T-cell (primary cell): ENCODE measurements around the gene MSH2. TPM values are rescaled to one million over a fixed set of nuclear protein-coding genes. Genes with fewer than 3 reads are reported as not detected.
"Not testable (repeated sequence)": the region's sequence is repeated elsewhere in the genome, so short reads cannot be mapped to it uniquely, and the experiment has no call there.

ENCODE experiments used
- ATAC-seq, 4 experiments: fragments of 200-7000 bp in 3 of 4; fragments of 150-1000 bp in 1 of 4; cut with Tn5 transposase; replicated peaks in 1 of 4; 1 replicate in 3 of 4; 2 replicates in 1 of 4; pipeline ENCODE4 v1.10.0; 2021; ENCODE audit warnings: moderate library complexity in 3 of 4, mild to moderate bottlenecking in 2 of 4, moderate number of reproducible peaks in 1 of 4
- CTCF ChIA-PET, 2 donors: fragments of 300-600 bp; sonication (Branson Sonifier 250); formaldehyde crosslinking; loops; one replicate each; lab custom pipeline; 2022; ENCODE audit warnings: antibody characterized with exemption in 2 of 2; lab: Charles Lee
- POLR2A ChIA-PET, 2 donors: fragments of 300-600 bp; sonication (Branson Sonifier 250); formaldehyde crosslinking; loops; one replicate each; lab custom pipeline; 2022; ENCODE audit warnings: antibody characterized with exemption in 2 of 2; lab: Charles Lee
- DNase-seq, 35 experiments: peaks; one replicate each; pipeline versions ENCODE4 v3.0.0 to v3.0.0-alpha.2; 2013 to 2023
- H3K27ac ChIP-seq: one replicate; pipeline ENCODE4 v1.5.1; 2013; ENCODE audit warnings: low read length
- H3K27me3 ChIP-seq, 2 experiments: replicated peaks in 1 of 2; 1 replicate in 1 of 2; 2 replicates in 1 of 2; pipeline versions ENCODE4 v1.6.1 to v1.7.0; 2013; ENCODE audit warnings: low read length in 1 of 2, mixed read lengths in 1 of 2; ENCODE audit not compliant: control insufficient read depth in 2 of 2, insufficient read depth in 2 of 2; ENCODE audit errors: extremely low read depth in 1 of 2
- H3K36me3 ChIP-seq, 2 donors: 1 replicate in 1 of 2; 2 replicates in 1 of 2; pipeline versions ENCODE4 v1.6.1 to v1.7.0; 2013; ENCODE audit warnings: low read length in 1 of 2; ENCODE audit not compliant: control insufficient read depth in 2 of 2, insufficient read depth in 1 of 2; ENCODE audit errors: extremely low read depth in 1 of 2
- H3K4me1 ChIP-seq, 2 experiments: 1 replicate in 1 of 2; 2 replicates in 1 of 2; pipeline versions ENCODE4 v1.6.1 to v1.7.0; 2013; ENCODE audit warnings: low read length in 2 of 2, mixed read lengths in 1 of 2; ENCODE audit not compliant: insufficient read depth in 2 of 2, control insufficient read depth in 1 of 2; ENCODE audit errors: extremely low read depth in 1 of 2
- H3K4me3 ChIP-seq, 2 donors: 1 replicate in 1 of 2; 2 replicates in 1 of 2; pipeline versions ENCODE4 v1.5.1 to v1.7.0; 2013; ENCODE audit warnings: mild to moderate bottlenecking in 2 of 2, low read length in 1 of 2, moderate library complexity in 1 of 2; ENCODE audit not compliant: control insufficient read depth in 1 of 2; ENCODE audit errors: extremely low read depth in 1 of 2
- H3K9me3 ChIP-seq: 2 replicates; pipeline ENCODE4 v1.7.0; 2013
- H3K27ac Mint-ChIP-seq, 2 donors: one replicate each; pipeline ENCODE4 v1.8.0; 2020 to 2021; ENCODE audit warnings: mild to moderate bottlenecking in 2 of 2, mixed read lengths in 2 of 2
- H3K27me3 Mint-ChIP-seq, 2 donors: one replicate each; pipeline ENCODE4 v1.8.0; 2021 to 2022; ENCODE audit warnings: mixed read lengths in 2 of 2
- H3K36me3 Mint-ChIP-seq: one replicate; pipeline ENCODE4 v1.8.0; 2021; ENCODE audit warnings: mixed read lengths
- H3K4me1 Mint-ChIP-seq, 3 donors: one replicate each; pipeline ENCODE4 v1.8.0; 2020 to 2022; ENCODE audit warnings: mixed read lengths in 3 of 3, mild to moderate bottlenecking in 1 of 3
- H3K4me3 Mint-ChIP-seq, 3 donors: one replicate each; pipeline ENCODE4 v1.8.0; 2020 to 2022; ENCODE audit warnings: mild to moderate bottlenecking in 3 of 3, mixed read lengths in 3 of 3, moderate library complexity in 3 of 3
- H3K9me3 Mint-ChIP-seq, 3 donors: one replicate each; pipeline ENCODE4 v1.8.0; 2020 to 2022; ENCODE audit warnings: mixed read lengths in 3 of 3
- WGBS: methylation state at CpG from one replicate; pipeline ENCODE4 v1.1.5; 2013; ENCODE audit warnings: missing lambda C conversion rate; ENCODE audit not compliant: insufficient coverage; 5-methylcytosine and 5-hydroxymethylcytosine counted together
- total RNA-seq, 35 experiments: library from RNA in 6 of 35; stranded (reverse) in 6 of 35; fragments of 120-200 nt in 1 of 35; gene quantifications; one replicate each; pipeline versions ENCODE4 v1.2.1 to v1.2.4 and lab custom pipeline; 2013 to 2026

MSH2 gene
- total RNA-seq, 5 donors from 2014 or later (not counting 1 experiment from before 2014, with no cell fraction given) = 16.6 to 29.1 (median 23.2) TPM

GRCh38 chr2:47497843-47498460 lies 95.0 kb downstream of the MSH2 start:
- H3K27me3 Mint-ChIP-seq = no peaks in the 10 kb centered on the region
- H3K27ac Mint-ChIP-seq = no peak overlapping the region
- ChIA-PET CTCF (no interaction called here), POLR2A (no interaction called here)
- H3K9me3 Mint-ChIP-seq = peaks cover 0 to 13% (median 12%) of the 10 kb centered on the region in 3 donors
- no peaks in the 10 kb centered on the region for H3K4me1 ChIP-seq
- no peak overlapping the region for H3K4me3 ChIP-seq
- peaks cover 0 to 7% of the 10 kb centered on the region in 2 experiments for H3K27me3 ChIP-seq
- H3K9me3 ChIP-seq = no peaks in the 10 kb centered on the region
- ATAC-seq (no peak), DNase-seq (no peak)
- WGBS = 83% methylated on average over 7 of the region's 8 CpGs
- peaks cover 0 to 4% of the 10 kb centered on the region in 2 donors for H3K36me3 ChIP-seq
- peaks cover 0 to 5% (median 3%) of the 10 kb centered on the region in 3 donors for H3K4me1 Mint-ChIP-seq
- H3K4me3 Mint-ChIP-seq = no peak overlapping the region
- H3K27ac ChIP-seq = no peak overlapping the region
- peaks cover 13% of the 10 kb centered on the region for H3K36me3 Mint-ChIP-seq

- H3K27me3 Mint-ChIP-seq = no peaks in the 10 kb centered on the region
- peaks cover 0 to 13% (median 12%) of the 10 kb centered on the region in 3 donors for H3K9me3 Mint-ChIP-seq
- H3K27ac ChIP-seq = no peak overlapping the region
- ATAC-seq (no peak), DNase-seq (no peak)
- peaks cover 0 to 5% (median 3%) of the 10 kb centered on the region in 3 donors for H3K4me1 Mint-ChIP-seq
- CTCF ChIA-PET = no interaction called here
- H3K27ac Mint-ChIP-seq = no peak overlapping the region
- H3K4me1 ChIP-seq = no peaks in the 10 kb centered on the region
- H3K36me3 Mint-ChIP-seq = peaks cover 13% of the 10 kb centered on the region
- H3K9me3 ChIP-seq = no peaks in the 10 kb centered on the region
- H3K36me3 ChIP-seq = peaks cover 0 to 4% of the 10 kb centered on the region in 2 donors
- POLR2A ChIA-PET = no interaction called here
- 100% methylated on average over 3 of the region's 3 CpGs for WGBS
- H3K4me3 ChIP-seq = no peak overlapping the region
- H3K4me3 Mint-ChIP-seq = no peak overlapping the region
- H3K27me3 ChIP-seq = peaks cover 0 to 12% of the 10 kb centered on the region in 2 experiments
These were observed 96.1 kb downstream of the MSH2 start for GRCh38 chr2:47499093-47499492.

GRCh38 chr2:47499621-47500309 lies 96.8 kb downstream of the MSH2 start:
- WGBS = 95% methylated on average over 6 of the region's 7 CpGs
- Mint-ChIP-seq H3K4me3 (no peak overlapping the region), H3K27me3 (no peaks in the 10 kb centered on the region), H3K4me1 (peaks cover 0 to 5% (median 3%) of the 10 kb centered on the region in 3 donors), H3K9me3 (peaks cover 5 to 17% (median 15%) of the 10 kb centered on the region in 3 donors), H3K36me3 (peaks cover 15% of the 10 kb centered on the region), H3K27ac (no peak overlapping the region)
- DNase-seq (no peak), ATAC-seq (no peak)
- POLR2A ChIA-PET = interaction anchor here in 1 of 2 donors (0.5 kb wide), 1 partner anchor 27 kb away, joined by 7 read pairs; no protein-coding TSS in a partner anchor
- CTCF ChIA-PET = no interaction called here
- Histone ChIP-seq H3K27ac (no peak overlapping the region), H3K27me3 (peaks cover 0 to 18% of the 10 kb centered on the region in 2 experiments), H3K4me1 (no peaks in the 10 kb centered on the region), H3K4me3 (no peak overlapping the region), H3K9me3 (no peaks in the 10 kb centered on the region), H3K36me3 (peaks cover 0 to 4% of the 10 kb centered on the region in 2 donors)

- ChIA-PET POLR2A (no interaction called here), CTCF (no interaction called here)
These were observed 98.6 kb downstream of the MSH2 start for GRCh38 chr2:47501374-47502200.

GRCh38 chr2:47502498-47502897 lies 99.5 kb downstream of the MSH2 start:
- 85% methylated on average over 2 of the region's 2 CpGs for WGBS
- H3K4me1 ChIP-seq, ATAC-seq, H3K36me3 ChIP-seq, H3K4me1 Mint-ChIP-seq, H3K4me3 Mint-ChIP-seq, POLR2A ChIA-PET, CTCF ChIA-PET, H3K27ac Mint-ChIP-seq, H3K27ac ChIP-seq, H3K27me3 Mint-ChIP-seq, H3K9me3 ChIP-seq, DNase-seq, H3K4me3 ChIP-seq: not testable (repeated sequence)
- Mint-ChIP-seq H3K9me3 (peaks cover 12 to 24% (median 23%) of the 10 kb centered on the region in 3 donors), H3K36me3 (peaks cover 22% of the 10 kb centered on the region)
- peaks cover 0 to 18% of the 10 kb centered on the region in 2 experiments for H3K27me3 ChIP-seq

More at GRCh38 chr2:47501374-47502200, 98.6 kb downstream of the MSH2 start:
- peaks cover 12 to 24% (median 23%) of the 10 kb centered on the region in 3 donors for H3K9me3 Mint-ChIP-seq
- no CpG with 5 or more reads among the region's 3 CpGs for WGBS
- H3K36me3 Mint-ChIP-seq = peaks cover 22% of the 10 kb centered on the region
- H3K4me3 ChIP-seq = no peak overlapping the region
- peaks cover 0 to 1% of the 10 kb centered on the region in 2 donors for H3K27me3 Mint-ChIP-seq
- H3K27me3 ChIP-seq = peaks cover 0 to 18% of the 10 kb centered on the region in 2 experiments
- H3K4me3 Mint-ChIP-seq = no peak overlapping the region
- ATAC-seq (no peak), DNase-seq (no peak)
- H3K27ac Mint-ChIP-seq = peak overlapping the region in 1 of 2 donors; percentile 11
- peaks cover 0 to 5% (median 3%) of the 10 kb centered on the region in 3 donors for H3K4me1 Mint-ChIP-seq
- no peaks in the 10 kb centered on the region for H3K4me1 ChIP-seq
- no peaks in the 10 kb centered on the region for H3K9me3 ChIP-seq
- H3K36me3 ChIP-seq = peaks cover 0 to 4% of the 10 kb centered on the region in 2 donors
- no peak overlapping the region for H3K27ac ChIP-seq

GRCh38 chr2:47503481-47504070 lies 100.6 kb downstream of the MSH2 start:
- no peak for DNase-seq
- Mint-ChIP-seq H3K4me3 (no peak overlapping the region), H3K9me3 (peaks cover 12 to 23% (median 21%) of the 10 kb centered on the region in 3 donors), H3K36me3 (peaks cover 22% of the 10 kb centered on the region), H3K4me1 (peaks cover 2 to 5% (median 3%) of the 10 kb centered on the region in 3 donors), H3K27me3 (peaks cover 0 to 1% of the 10 kb centered on the region in 2 donors), H3K27ac (no peak overlapping the region)
- H3K36me3 ChIP-seq = peaks cover 0 to 4% of the 10 kb centered on the region in 2 donors
- ATAC-seq = peak in 1 of 4 experiments; percentile 5
- H3K27ac ChIP-seq = no peak overlapping the region
- WGBS = 78% methylated on average over 4 of the region's 8 CpGs
- H3K27me3 ChIP-seq = peaks cover 0 to 14% of the 10 kb centered on the region in 2 experiments
- no peaks in the 10 kb centered on the region for H3K9me3 ChIP-seq
- no peak overlapping the region for H3K4me3 ChIP-seq
- POLR2A ChIA-PET = no interaction called here
- no peaks in the 10 kb centered on the region for H3K4me1 ChIP-seq
- CTCF ChIA-PET = no interaction called here
